ENCODE results near the gene GLCCI1.
"Not testable (repeated sequence)": the region's sequence is repeated elsewhere in the genome, so short reads cannot be mapped to it uniquely, and the experiment has no call there.

The GLCCI1 gene

DNA sequence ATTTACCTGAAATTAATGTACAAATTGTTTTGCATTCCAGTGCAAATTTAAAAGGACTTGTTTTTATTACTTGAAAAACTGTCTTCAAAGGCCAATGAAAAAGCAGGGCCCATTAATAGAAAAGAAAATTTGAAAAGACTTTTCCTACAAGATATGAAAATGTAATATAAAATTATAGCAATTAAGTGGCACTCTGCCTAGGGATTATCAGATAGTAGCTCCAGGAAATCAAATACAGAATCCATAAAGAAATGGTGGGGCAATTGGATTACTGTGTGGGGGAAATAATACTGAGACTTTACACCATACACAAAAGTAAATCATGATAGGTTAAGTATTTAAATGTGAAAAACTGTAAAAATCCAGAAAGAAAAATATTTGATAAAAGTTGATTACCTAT is 89.7 kb downstream of the GLCCI1 start:
- Histone ChIP-seq H3K4me1 (ENCODE audit: control insufficient read depth, low read depth, low read length) (no peaks in the 10 kb centered on the region), H3K4me3 (ENCODE audit: low read length) (no peak overlapping the region), H3K27me3 (ENCODE audit: control insufficient read depth, insufficient read depth, low read length) (no peaks in the 10 kb centered on the region), H3K36me3 (ENCODE audit: control insufficient read depth, low read depth, low read length) (peaks cover 4% of the 10 kb centered on the region), H3K27ac (ENCODE audit: low read length) (no peak overlapping the region), H3K9me3 (ENCODE audit: control insufficient read depth, low read depth, low read length) (no peaks in the 10 kb centered on the region), H3K9ac (ENCODE audit: low read length) (no peak overlapping the region)

DNA sequence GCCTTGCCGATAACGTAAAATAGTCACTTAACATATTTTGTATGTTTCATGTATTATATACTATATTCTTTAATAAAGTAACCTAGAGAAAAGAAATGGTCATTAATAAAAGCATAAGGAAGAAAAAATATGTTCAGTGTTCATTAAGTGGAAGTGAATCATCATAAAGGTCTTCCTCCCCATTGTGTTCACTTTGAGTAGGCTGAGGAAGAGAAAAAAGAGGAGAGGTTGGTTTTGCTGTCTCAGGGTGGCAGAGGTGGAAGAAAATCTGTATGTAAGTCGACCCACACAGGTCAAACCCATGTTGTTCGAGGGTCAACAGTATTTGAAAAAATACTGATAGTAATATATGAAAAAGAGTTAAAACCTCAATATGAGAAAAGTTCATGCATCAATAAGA is 90.3 kb downstream of the GLCCI1 start:
- no peak overlapping the region for H3K9ac ChIP-seq (ENCODE audit: low read length)
- no peaks in the 10 kb centered on the region for H3K9me3 ChIP-seq (ENCODE audit: control insufficient read depth, low read depth, low read length)
- H3K36me3 ChIP-seq (ENCODE audit: control insufficient read depth, low read depth, low read length): peaks cover 4% of the 10 kb centered on the region
- no peaks in the 10 kb centered on the region for H3K4me1 ChIP-seq (ENCODE audit: control insufficient read depth, low read depth, low read length)
- no peaks in the 10 kb centered on the region for H3K27me3 ChIP-seq (ENCODE audit: control insufficient read depth, insufficient read depth, low read length)
- no peak overlapping the region for H3K27ac ChIP-seq (ENCODE audit: low read length)
- H3K4me3 ChIP-seq (ENCODE audit: low read length): no peak overlapping the region

DNA sequence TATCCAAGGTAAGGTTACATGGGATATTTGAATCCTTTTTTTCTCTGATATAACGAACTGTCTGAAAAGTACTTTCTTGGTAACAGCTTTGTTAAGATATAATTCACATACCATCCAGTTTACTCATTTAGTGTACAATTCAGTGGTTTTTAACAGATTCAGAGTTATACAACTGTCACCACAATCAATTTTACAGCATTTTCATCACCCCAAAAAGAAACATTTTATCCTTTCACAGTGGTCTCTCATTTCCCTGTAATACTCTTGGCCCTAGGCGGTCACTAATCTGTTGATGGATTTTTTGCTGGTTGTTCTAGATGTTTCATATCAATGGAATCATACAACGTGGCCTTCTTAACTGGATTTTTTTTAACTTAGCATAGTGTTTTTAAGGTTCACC is 91.6 kb downstream of the GLCCI1 start:
- H3K4me3 ChIP-seq (ENCODE audit: low read length): no peak overlapping the region
- H3K9ac ChIP-seq (ENCODE audit: low read length): no peak overlapping the region
- peaks cover 4% of the 10 kb centered on the region for H3K4me1 ChIP-seq (ENCODE audit: control insufficient read depth, low read depth, low read length)
- H3K27ac ChIP-seq (ENCODE audit: low read length): no peak overlapping the region
- H3K9me3 ChIP-seq (ENCODE audit: control insufficient read depth, low read depth, low read length): no peaks in the 10 kb centered on the region
- H3K27me3 ChIP-seq (ENCODE audit: control insufficient read depth, insufficient read depth, low read length): no peaks in the 10 kb centered on the region
- H3K36me3 ChIP-seq (ENCODE audit: control insufficient read depth, low read depth, low read length): peaks cover 4% of the 10 kb centered on the region

DNA sequence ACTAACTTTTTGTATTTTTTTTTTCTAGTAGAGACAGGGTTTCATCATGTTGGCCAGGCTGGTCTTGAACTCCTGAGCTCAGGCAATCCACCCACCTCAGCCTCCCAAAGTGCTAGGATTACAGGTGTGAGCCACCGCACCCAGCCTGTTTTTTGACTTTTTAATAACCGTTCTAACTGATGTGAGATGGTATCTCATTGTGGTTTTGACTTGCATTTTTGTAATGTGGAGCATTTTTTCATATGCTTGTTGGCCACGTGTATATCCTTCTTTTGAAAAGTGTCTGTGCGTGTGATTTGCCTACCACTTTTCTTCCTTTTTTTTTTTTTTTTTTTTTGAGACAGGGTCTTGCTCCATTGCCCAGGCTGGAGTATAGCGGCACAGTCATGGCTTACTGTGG is 94.7 kb downstream of the GLCCI1 start:
- not testable (repeated sequence) for H3K9ac ChIP-seq (ENCODE audit: low read length); H3K9me3 ChIP-seq (ENCODE audit: control insufficient read depth, low read depth, low read length); H3K36me3 ChIP-seq (ENCODE audit: control insufficient read depth, low read depth, low read length); H3K27me3 ChIP-seq (ENCODE audit: control insufficient read depth, insufficient read depth, low read length); H3K27ac ChIP-seq (ENCODE audit: low read length); H3K4me3 ChIP-seq (ENCODE audit: low read length)
- H3K4me1 ChIP-seq (ENCODE audit: control insufficient read depth, low read depth, low read length): peaks cover 10% of the 10 kb centered on the region

DNA sequence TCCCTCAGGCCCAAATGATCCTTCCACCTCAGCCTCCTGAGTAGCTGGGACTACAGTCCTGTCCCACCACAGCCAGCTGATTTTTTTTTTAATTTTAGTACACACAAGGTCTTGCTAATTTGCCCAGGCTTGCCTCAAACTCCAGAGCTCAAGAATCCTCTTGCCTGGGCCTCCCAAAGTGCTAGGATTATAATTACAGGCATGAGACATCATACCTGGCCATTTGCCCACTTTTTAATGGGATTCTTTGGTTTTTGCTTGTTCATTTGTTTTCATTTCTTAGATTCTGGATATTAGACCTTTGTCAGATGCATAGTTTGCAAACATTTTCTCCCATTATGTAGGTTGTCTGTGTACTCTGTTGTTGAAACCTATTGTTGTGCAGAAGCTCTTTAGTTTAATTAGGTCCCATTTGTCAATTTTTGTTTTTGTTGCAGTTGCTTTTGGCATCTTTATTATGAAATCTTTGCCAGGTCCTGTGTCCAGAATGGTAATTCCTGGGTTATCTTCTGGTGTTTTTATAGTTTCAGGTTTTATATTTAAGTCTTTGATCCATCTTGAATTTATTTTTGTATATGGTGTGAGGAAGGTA is 95.2 kb downstream of the GLCCI1 start:
- H3K4me3 ChIP-seq (ENCODE audit: low read length): no peak overlapping the region
- H3K27me3 ChIP-seq (ENCODE audit: control insufficient read depth, insufficient read depth, low read length): no peaks in the 10 kb centered on the region
- no peak overlapping the region for H3K9ac ChIP-seq (ENCODE audit: low read length)
- no peaks in the 10 kb centered on the region for H3K9me3 ChIP-seq (ENCODE audit: control insufficient read depth, low read depth, low read length)
- H3K27ac ChIP-seq (ENCODE audit: low read length): no peak overlapping the region
- H3K36me3 ChIP-seq (ENCODE audit: control insufficient read depth, low read depth, low read length): peaks cover 4% of the 10 kb centered on the region
- H3K4me1 ChIP-seq (ENCODE audit: control insufficient read depth, low read depth, low read length): peaks cover 10% of the 10 kb centered on the region

DNA sequence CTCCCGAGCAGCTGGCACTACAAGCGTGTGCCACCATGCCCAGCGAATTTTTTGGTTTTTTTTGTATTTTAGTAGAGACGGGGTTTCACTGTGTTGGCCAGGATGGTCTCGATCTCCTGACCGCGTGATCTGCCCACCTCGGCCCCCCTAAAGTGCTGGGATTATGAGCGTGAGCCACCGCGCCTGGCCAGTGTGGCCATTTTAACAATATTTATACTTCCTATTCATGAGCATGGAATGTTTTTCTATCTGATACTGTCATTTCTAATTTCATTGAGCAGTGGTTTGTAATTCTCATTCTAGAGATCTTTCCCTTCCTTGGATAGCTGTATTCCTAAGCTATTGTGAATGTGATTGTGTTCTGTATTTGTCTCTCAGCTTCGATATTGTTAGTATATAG is 96.2 kb downstream of the GLCCI1 start:
- Histone ChIP-seq H3K4me3 (ENCODE audit: low read length) (no peak overlapping the region), H3K27me3 (ENCODE audit: control insufficient read depth, insufficient read depth, low read length) (no peaks in the 10 kb centered on the region), H3K4me1 (ENCODE audit: control insufficient read depth, low read depth, low read length) (peaks cover 14% of the 10 kb centered on the region), H3K9me3 (ENCODE audit: control insufficient read depth, low read depth, low read length) (no peaks in the 10 kb centered on the region), H3K36me3 (ENCODE audit: control insufficient read depth, low read depth, low read length) (peaks cover 4% of the 10 kb centered on the region), H3K9ac (ENCODE audit: low read length) (no peak overlapping the region), H3K27ac (ENCODE audit: low read length) (no peak overlapping the region)

DNA sequence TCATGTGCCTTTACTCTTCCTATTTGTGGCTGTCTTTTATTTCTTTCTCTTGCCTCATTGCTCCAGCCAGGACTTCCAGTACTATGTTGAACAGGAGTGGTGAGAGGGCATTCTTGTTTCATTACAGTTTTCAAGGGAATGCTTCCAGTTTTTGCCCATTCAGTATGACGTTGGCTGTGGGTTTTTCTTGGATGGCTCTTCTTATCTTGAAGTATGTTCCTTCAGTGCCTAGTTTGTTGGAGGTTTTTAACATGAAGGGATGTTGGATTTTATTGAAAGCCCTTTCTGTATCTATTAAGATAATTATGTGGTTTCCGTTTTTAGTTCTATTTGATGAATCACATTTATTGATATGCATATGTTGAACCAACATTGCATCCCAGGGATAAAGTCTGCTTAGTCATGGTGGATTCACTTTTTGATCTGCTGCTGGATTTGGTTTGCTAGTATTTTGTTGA is 96.8 kb downstream of the GLCCI1 start:
- Histone ChIP-seq H3K4me3 (ENCODE audit: low read length) (no peak overlapping the region), H3K27ac (ENCODE audit: low read length) (no peak overlapping the region), H3K9ac (ENCODE audit: low read length) (no peak overlapping the region), H3K27me3 (ENCODE audit: control insufficient read depth, insufficient read depth, low read length) (no peaks in the 10 kb centered on the region), H3K36me3 (ENCODE audit: control insufficient read depth, low read depth, low read length) (peaks cover 3% of the 10 kb centered on the region), H3K9me3 (ENCODE audit: control insufficient read depth, low read depth, low read length) (no peaks in the 10 kb centered on the region), H3K4me1 (ENCODE audit: control insufficient read depth, low read depth, low read length) (peaks cover 14% of the 10 kb centered on the region)

DNA sequence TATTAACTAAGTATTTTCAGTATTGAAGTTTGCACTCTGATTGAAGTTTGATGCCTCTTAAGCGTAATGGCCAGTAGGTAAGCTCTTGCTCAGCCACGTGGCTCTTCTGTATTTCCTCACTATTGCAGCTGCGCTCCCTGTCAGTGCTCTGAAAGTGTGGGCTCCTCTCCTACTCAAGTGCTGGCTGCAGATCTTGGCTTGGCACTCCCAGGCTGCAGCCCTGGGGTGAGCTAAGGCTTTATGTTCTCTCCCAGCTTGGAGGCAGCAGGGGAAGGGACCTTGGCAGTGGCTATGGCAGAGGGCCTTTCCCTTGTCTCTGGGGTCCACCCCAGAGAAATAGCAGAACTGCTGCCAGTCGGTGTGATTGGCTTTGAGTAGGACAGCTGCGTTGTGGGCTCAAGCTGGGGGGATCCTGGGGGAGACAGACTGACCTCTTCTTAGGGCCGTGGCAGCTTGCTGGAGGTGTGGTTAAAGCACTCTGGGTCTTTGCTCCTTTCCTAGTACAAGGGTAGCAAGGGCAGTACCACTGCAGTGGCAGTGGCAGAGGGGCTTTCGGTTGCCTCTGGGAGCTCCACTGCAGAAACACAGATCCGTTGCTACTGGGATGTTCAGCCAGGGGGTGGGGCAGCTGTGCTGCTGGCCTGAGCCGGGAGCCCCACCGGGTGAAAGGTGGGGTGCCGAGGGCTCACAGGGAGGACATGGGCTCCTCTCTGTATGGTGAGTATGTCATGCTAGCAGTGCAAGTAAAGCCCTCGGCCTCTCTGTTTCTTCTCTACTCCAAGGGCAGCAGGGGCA is 100.5 kb downstream of the GLCCI1 start:
- H3K27ac ChIP-seq (ENCODE audit: low read length): no peak overlapping the region
- H3K9me3 ChIP-seq (ENCODE audit: control insufficient read depth, low read depth, low read length): no peaks in the 10 kb centered on the region
- H3K36me3 ChIP-seq (ENCODE audit: control insufficient read depth, low read depth, low read length): peaks cover 4% of the 10 kb centered on the region

DNA sequence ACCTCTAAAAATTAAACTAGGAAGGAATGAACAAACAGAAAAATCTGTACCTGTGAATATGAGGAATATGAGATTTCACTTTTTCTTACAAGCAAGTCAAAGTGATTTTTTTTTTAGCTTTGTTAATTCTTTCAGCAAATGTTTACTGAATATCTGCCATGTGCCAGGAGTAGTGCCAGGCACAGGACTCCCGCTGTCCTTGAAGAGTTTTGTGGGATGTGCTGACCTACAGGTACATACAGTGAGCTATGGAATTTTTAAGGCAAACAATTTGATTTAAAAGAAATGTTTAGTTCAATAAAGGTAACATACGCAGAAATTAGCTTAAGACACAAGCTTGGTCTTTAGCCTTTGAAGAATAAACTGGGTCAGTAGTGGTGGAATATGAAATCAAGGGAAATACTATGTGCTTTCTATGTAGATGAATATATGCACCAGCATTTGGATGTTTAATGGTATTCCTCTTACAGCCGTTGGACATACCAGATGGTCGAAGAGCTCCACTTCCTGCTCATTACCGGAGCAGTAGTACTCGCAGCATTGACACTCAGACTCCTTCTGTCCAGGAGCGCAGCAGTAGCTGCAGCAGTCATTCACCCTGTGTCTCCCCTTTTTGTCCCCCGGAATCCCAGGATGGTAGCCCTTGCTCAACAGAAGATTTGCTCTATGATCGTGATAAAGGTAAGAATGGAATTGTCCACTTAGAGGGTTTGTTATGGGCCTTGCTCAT is 102.0 kb downstream of the GLCCI1 start:
- Histone ChIP-seq H3K36me3 (ENCODE audit: control insufficient read depth, low read depth, low read length) (peaks cover 4% of the 10 kb centered on the region), H3K9me3 (ENCODE audit: control insufficient read depth, low read depth, low read length) (no peaks in the 10 kb centered on the region), H3K27me3 (ENCODE audit: control insufficient read depth, insufficient read depth, low read length) (no peaks in the 10 kb centered on the region), H3K4me3 (ENCODE audit: low read length) (no peak overlapping the region), H3K27ac (ENCODE audit: low read length) (no peak overlapping the region), H3K9ac (ENCODE audit: low read length) (no peak overlapping the region), H3K4me1 (ENCODE audit: control insufficient read depth, low read depth, low read length) (peaks cover 7% of the 10 kb centered on the region)

More for the DNA sequence above, 100.5 kb downstream of the GLCCI1 start:
- Histone ChIP-seq H3K4me3 (ENCODE audit: low read length) (no peak overlapping the region), H3K27me3 (ENCODE audit: control insufficient read depth, insufficient read depth, low read length) (no peaks in the 10 kb centered on the region), H3K9ac (ENCODE audit: low read length) (no peak overlapping the region), H3K4me1 (ENCODE audit: control insufficient read depth, low read depth, low read length) (peaks cover 14% of the 10 kb centered on the region)

DNA sequence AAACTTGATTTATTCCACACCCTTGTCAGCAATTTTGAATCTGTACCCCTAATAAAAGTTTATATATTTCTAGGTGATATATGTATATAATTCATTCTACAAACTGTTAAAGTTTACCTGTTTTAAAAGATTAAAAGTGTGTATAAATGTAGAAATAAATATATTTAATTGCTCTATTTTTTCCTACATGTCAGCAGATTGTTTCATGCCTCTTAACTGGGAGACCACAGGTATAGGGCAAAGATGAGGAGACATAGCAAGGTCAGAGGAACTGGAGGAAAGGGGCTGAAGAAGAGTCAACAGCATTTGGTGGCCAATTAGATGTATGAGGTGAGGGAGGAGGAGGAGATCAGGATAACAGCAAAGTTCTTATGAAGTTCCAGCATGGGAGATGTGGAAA is 109.8 kb downstream of the GLCCI1 start:
- no peak overlapping the region for H3K9ac ChIP-seq (ENCODE audit: low read length)
- H3K27me3 ChIP-seq (ENCODE audit: control insufficient read depth, insufficient read depth, low read length): no peaks in the 10 kb centered on the region
- no peaks in the 10 kb centered on the region for H3K36me3 ChIP-seq (ENCODE audit: control insufficient read depth, low read depth, low read length)
- no peak overlapping the region for H3K27ac ChIP-seq (ENCODE audit: low read length)
- H3K4me1 ChIP-seq (ENCODE audit: control insufficient read depth, low read depth, low read length): no peaks in the 10 kb centered on the region
- no peaks in the 10 kb centered on the region for H3K9me3 ChIP-seq (ENCODE audit: control insufficient read depth, low read depth, low read length)
- H3K4me3 ChIP-seq (ENCODE audit: low read length): no peak overlapping the region

DNA sequence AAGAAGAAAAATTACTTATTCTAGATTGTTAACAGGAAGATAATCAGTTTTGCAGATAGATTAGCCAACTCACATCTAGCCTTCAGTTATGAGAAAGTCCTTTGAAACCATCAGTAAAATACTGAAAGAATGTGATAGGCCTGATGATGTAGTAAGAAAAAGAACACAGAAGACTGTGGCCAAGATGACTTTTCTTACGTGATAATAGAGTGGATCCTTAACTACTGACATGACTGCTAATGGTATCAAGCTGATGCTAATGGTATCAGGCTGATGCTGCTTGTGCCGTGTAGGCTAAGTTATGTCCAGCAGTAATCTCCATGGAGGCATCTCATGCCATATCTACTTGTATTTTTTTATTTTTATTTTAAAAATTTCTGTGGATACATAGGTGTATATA is 114.2 kb downstream of the GLCCI1 start:
- Histone ChIP-seq H3K4me1 (ENCODE audit: control insufficient read depth, low read depth, low read length) (peaks cover 12% of the 10 kb centered on the region), H3K36me3 (ENCODE audit: control insufficient read depth, low read depth, low read length) (peaks cover 3% of the 10 kb centered on the region), H3K4me3 (ENCODE audit: low read length) (no peak overlapping the region), H3K27me3 (ENCODE audit: control insufficient read depth, insufficient read depth, low read length) (no peaks in the 10 kb centered on the region), H3K9ac (ENCODE audit: low read length) (no peak overlapping the region), H3K27ac (ENCODE audit: low read length) (no peak overlapping the region), H3K9me3 (ENCODE audit: control insufficient read depth, low read depth, low read length) (no peaks in the 10 kb centered on the region)
